Measurements from ENCODE around the gene ZBED4.

Gene ZBED4

GRCh38 chr22:49924113-49924833 is 70.6 kb downstream of the ZBED4 start:
- no peak for DNase-seq

DNA sequence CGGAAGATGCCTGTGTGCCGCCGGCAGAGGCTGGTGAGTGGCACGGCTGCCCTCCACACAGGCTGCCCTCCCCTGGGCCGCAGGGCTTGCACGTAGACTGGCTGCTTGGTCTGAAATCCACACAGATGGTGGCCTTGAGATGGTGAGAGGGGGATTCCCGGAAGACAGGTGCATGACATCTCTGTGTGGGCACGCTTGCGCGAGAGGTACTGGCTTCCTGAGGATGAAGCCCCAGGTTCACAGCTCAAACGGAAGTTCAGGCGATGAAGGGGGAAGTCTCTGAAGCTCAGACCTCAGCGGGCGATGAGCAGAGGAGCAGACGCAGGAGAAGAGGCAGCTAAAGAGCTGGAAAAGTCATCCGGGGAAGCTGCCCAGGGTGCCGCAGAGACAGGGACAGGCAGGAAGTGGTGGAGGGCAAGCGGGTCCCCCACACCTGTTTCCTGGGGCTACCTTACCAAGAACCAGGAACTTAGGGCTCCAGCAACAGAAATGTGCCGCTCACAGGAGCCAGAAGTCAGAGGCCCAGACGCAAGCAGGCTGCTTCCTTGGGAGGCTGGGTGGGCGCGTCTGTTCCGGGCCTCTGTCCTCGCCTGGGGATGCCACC is 72.0 kb downstream of the ZBED4 start:
- no peak for DNase-seq

- DNase-seq: no peak
Observed at GRCh38 chr22:49926916-49927315, 73.3 kb downstream of the ZBED4 start.

- no peak for DNase-seq
Observed at GRCh38 chr22:49927483-49928184, 74.0 kb downstream of the ZBED4 start.

GRCh38 chr22:49928185-49928495 is 74.5 kb downstream of the ZBED4 start:
- no peak for DNase-seq

- no peak for DNase-seq
Observed at GRCh38 chr22:49928555-49929210, 75.0 kb downstream of the ZBED4 start.

DNA sequence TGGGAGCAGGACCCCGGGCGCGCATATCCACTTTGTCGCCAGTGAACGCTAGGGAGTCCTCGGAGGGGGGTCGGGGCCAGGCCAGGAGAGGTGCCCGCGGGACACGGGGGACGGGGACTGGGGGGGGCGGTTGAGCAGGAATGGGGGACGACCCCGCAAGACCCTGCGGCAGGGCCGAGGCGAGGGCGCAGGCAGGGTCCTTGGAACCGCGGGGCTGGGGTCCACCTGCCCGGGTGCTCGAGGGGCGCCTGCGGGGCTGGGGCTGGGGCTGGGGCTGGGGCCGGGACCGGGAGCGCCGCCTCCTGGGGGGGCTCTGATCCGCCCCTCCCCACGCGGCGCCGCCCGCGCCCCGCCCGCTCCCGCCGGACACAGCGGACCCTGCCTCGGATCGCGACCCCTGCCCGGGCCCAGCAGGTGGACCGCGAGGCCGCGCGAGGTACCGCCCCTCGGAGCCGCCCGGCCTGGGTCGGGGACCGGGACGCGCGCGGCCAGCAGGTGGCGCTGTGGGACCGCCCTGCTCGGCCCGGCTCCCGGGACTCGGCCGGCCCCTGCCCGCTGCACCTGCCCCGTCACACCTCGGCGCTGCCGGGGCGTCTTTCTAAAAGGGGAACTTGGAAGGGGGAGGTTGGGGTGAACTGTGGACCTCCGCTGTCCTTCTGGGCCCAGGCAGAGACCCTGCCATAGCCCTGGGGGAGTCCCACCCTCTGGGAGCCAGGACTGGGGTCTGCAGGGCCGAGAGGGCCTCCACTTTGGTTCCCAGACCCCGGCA is 75.8 kb downstream of the ZBED4 start:
- no peak for DNase-seq

DNA sequence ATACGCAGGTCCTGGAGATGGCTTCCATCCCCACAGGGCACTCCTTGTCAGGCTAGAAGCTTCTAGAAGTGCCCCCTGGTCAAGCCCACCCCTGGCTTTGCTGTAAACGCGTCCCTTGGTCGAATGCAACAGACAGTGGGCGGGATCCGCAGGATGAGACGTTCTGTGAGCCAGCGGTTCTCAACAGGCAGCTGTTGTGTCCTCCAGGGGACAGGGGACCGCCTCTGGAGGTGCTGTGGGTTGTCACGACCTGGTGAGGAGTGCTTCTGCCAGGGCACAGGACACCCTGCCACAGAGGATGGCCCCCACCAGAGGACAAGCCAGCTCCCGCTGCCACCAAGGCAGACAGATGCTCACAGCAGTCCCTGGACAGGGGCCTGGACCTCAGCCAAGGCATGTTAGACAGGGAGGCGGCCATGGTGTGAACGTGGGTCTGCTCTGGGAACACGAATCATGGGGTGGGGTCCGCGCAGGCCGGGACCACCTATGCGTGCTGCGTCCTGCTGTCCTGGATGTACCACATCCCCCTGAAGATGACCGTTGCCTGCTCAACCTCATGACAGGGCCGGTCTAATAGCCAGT is 76.4 kb downstream of the ZBED4 start:
- no peak for DNase-seq

GRCh38 chr22:49930596-49931412 is 77.2 kb downstream of the ZBED4 start:
- peak; percentile 52 for DNase-seq

DNA sequence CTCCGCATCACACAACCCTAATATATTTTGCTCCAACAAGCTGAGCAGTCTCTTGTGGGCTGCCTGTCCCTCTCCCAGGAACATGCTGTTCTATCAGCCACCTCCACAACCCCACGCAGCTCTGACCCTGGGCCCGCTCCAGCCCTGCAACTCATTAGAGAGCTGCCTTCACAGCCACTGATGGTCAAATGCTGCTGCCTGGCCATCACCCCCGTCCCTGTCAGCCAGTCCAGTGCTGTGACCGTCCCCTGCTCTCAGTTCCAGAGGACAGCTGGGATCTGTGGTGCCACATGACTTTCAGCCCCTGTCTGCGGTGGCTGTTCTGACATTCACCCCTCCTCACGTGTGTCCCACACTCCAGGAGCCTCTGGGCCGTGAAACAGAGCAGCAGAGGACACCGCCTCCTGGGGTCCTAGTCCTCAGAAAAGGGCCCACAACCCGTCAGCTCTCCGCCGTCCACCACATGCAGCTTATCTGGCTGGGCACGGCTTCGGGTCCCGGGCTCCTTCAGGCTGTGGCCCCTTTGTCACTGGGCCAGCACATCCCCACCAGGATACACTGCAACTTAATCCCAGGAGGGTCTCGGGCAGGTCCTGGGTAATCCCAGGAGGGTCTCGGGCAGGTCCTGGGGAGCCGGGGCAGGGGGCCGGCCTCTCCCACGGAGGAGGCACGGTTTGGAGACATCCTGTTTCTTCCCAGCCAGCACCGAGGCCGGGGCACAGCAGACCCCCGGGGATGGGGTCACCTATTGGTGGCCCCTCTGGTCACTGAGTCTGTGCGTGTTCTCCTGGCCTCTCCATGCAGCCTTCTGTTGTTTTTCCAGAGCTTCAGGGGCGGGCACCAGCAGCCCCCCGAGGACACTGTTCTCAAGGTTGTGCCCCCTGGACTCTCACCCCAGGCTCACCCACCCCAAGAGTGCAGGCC is 79.9 kb downstream of the ZBED4 start:
- DNase-seq: no peak

- no peak for DNase-seq
Observed at GRCh38 chr22:49934160-49934890, 80.7 kb downstream of the ZBED4 start.

GRCh38 chr22:49934891-49935557 is 81.4 kb downstream of the ZBED4 start:
- no peak for DNase-seq

- DNase-seq: no peak
Observed at GRCh38 chr22:49935561-49935960, 81.9 kb downstream of the ZBED4 start.

GRCh38 chr22:49936018-49936972 is 82.7 kb downstream of the ZBED4 start:
- peak; percentile 88 for DNase-seq

DNA sequence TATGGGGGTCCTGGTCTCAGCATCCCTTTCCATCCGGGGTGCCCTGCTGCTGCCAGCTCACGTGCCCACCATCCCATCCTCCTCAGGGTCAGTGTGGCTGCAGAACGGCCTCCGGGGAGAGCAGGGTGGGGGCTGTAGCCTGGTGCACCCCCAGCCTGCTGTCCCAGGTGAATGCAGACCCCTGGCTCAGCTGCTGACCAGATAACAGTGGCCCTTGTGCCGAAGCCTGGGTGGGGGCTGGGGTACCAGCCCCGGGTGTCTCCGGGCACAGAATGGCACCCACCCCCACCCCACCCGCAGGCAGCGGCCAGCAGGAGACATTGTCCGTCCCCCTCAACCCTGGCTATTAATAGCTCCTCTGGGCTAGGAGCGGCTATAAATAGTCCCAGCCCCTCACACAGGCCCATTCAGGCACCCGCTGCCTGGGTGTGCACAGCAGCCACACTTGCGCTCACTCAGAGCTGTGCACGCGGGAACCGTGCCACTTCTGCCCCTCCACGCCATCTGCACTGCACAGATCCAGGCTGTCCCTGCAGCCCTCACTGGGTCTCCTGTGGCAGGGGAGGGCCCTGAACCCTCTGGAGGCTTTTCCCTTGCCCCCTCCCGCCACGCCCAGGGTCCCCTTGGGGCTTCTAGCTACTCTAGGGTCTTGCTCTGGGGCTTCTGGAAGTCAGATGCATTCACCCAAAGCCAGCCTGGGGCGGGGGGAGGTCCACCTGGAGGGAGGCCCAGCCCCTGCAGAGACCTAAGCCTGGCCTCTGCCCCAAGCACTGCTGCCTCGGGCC is 83.5 kb downstream of the ZBED4 start:
- DNase-seq: no peak

GRCh38 chr22:49937758-49938564 is 84.3 kb downstream of the ZBED4 start:
- no peak for DNase-seq

All from NCI-H510A (cell line).